H1 (cell line): ENCODE results near the gene C1S. TPM values are rescaled to one million over a fixed set of nuclear protein-coding genes. Genes with fewer than 3 reads are reported as not detected.

Source experiments
- EGR1 ChIP-seq: IDR thresholded peaks from 2 replicates; pipeline ENCODE4 v1.6.1; 2011; ENCODE audit warnings: low read depth, low read length, borderline replicate concordance
- HDAC6 ChIP-seq: IDR thresholded peaks from one replicate; pipeline ENCODE4 v1.7.1; 2012; ENCODE audit warnings: low read depth, mild to moderate bottlenecking, inconsistent platforms, low read length, moderate library complexity
- JUN ChIP-seq: IDR thresholded peaks from 2 replicates; pipeline ENCODE4 v1.6.1; 2011; ENCODE audit warnings: low read depth, mild to moderate bottlenecking, improper control_type of control experiment, low read length
- JUND ChIP-seq: IDR thresholded peaks from 2 replicates; pipeline ENCODE4 v1.6.1; 2011; ENCODE audit warnings: mild to moderate bottlenecking, improper control_type of control experiment, low read length
- PHF8 ChIP-seq: fragments of 200-600 bp; sonication (generic); conservative IDR thresholded peaks from 2 replicates; pipeline ENCODE4 v1.7.1; 2012; ENCODE audit warnings: low read depth, mild to moderate bottlenecking, inconsistent platforms, low read length, moderate library complexity
- RAD21 ChIP-seq, 2 experiments: IDR thresholded peaks in 1 of 2; conservative IDR thresholded peaks in 1 of 2; 2 replicates each; pipeline ENCODE4 v1.6.1; 2011; ENCODE audit warnings: low read depth in 2 of 2, low read length in 2 of 2, improper control_type of control experiment in 1 of 2, inconsistent platforms in 1 of 2, mild to moderate bottlenecking in 1 of 2, moderate library complexity in 1 of 2
- RFX5 ChIP-seq: IDR thresholded peaks from 2 replicates; pipeline ENCODE4 v1.6.1; 2011; ENCODE audit warnings: low read depth, low read length, improper control_type of control experiment, borderline replicate concordance
- SIRT6 ChIP-seq: IDR thresholded peaks from one replicate; pipeline ENCODE4 v1.7.1; 2012; ENCODE audit warnings: low read length, inconsistent platforms
- TAF1 ChIP-seq: IDR thresholded peaks from 2 replicates; pipeline ENCODE4 v1.6.1; 2011; ENCODE audit warnings: mild to moderate bottlenecking, low read depth, low read length
- polyA plus RNA-seq, 7 experiments: library from polyadenylated mRNA; depleted of rRNA in 3 of 7; stranded (reverse) in 5 of 7; unstranded in 2 of 7; fragments of >200 nt in 5 of 7; fragments of 200-250 nt in 2 of 7; gene quantifications; 1 replicate in 5 of 7; 2 replicates in 1 of 7; 4 replicates in 1 of 7; pipeline versions ENCODE4 v1.2.1 to v1.2.3, GENCODE V29; 2011 to 2013; ENCODE audit warnings: missing spikeins in 2 of 7, mixed read lengths in 2 of 7
- total RNA-seq: library from RNA; stranded (reverse); fragmentation: NEBNext Ultra II Directional; extraction: Animal tissue kit (Norgen Biotek cat#: 25700); gene quantifications from 2 replicates; pipeline ENCODE4 v1.2.1, GENCODE V29; 2021
- TF ChIP-seq, protein P1 (sequence below): fragments of 300-600 bp; sonication (generic); IDR thresholded peaks from 2 replicates; pipeline ENCODE4 v1.7.1; 2012; ENCODE audit warnings: low read length, moderate library complexity, mild to moderate bottlenecking, inconsistent platforms; ENCODE audit not compliant: insufficient replicate concordance
- TF ChIP-seq, protein P2 (sequence below): IDR thresholded peaks from 2 replicates; pipeline ENCODE4 v1.6.1; 2011; ENCODE audit warnings: low read length, improper control_type of control experiment

Gene C1S
- total and polyA plus RNA-seq, 2 of the 8 experiments (the other 6 are each of a cell fraction or from before 2014, with no cell fraction given): 4.4 to 7.3 TPM

DNA sequence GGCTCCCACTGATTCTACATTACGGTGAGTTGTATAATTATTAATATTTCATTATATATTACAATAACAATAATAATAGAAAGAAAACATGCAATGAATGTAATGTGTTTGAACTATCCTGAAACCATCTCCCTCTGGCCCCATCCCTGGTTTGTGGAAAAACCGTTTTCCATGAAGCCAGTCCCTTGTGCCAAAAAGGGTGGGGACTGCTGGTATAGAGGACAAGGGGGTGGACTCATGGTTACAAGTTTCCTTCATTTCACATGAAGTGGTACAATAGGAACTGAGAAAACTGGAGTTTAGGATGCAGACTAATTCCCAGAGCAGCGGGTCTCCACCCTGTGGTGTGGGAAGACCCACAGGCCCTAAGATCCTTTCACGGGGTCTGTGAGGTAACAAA, 51.5 kb downstream of the C1S start (continued):
- TF ChIP-seq, protein P1, sequence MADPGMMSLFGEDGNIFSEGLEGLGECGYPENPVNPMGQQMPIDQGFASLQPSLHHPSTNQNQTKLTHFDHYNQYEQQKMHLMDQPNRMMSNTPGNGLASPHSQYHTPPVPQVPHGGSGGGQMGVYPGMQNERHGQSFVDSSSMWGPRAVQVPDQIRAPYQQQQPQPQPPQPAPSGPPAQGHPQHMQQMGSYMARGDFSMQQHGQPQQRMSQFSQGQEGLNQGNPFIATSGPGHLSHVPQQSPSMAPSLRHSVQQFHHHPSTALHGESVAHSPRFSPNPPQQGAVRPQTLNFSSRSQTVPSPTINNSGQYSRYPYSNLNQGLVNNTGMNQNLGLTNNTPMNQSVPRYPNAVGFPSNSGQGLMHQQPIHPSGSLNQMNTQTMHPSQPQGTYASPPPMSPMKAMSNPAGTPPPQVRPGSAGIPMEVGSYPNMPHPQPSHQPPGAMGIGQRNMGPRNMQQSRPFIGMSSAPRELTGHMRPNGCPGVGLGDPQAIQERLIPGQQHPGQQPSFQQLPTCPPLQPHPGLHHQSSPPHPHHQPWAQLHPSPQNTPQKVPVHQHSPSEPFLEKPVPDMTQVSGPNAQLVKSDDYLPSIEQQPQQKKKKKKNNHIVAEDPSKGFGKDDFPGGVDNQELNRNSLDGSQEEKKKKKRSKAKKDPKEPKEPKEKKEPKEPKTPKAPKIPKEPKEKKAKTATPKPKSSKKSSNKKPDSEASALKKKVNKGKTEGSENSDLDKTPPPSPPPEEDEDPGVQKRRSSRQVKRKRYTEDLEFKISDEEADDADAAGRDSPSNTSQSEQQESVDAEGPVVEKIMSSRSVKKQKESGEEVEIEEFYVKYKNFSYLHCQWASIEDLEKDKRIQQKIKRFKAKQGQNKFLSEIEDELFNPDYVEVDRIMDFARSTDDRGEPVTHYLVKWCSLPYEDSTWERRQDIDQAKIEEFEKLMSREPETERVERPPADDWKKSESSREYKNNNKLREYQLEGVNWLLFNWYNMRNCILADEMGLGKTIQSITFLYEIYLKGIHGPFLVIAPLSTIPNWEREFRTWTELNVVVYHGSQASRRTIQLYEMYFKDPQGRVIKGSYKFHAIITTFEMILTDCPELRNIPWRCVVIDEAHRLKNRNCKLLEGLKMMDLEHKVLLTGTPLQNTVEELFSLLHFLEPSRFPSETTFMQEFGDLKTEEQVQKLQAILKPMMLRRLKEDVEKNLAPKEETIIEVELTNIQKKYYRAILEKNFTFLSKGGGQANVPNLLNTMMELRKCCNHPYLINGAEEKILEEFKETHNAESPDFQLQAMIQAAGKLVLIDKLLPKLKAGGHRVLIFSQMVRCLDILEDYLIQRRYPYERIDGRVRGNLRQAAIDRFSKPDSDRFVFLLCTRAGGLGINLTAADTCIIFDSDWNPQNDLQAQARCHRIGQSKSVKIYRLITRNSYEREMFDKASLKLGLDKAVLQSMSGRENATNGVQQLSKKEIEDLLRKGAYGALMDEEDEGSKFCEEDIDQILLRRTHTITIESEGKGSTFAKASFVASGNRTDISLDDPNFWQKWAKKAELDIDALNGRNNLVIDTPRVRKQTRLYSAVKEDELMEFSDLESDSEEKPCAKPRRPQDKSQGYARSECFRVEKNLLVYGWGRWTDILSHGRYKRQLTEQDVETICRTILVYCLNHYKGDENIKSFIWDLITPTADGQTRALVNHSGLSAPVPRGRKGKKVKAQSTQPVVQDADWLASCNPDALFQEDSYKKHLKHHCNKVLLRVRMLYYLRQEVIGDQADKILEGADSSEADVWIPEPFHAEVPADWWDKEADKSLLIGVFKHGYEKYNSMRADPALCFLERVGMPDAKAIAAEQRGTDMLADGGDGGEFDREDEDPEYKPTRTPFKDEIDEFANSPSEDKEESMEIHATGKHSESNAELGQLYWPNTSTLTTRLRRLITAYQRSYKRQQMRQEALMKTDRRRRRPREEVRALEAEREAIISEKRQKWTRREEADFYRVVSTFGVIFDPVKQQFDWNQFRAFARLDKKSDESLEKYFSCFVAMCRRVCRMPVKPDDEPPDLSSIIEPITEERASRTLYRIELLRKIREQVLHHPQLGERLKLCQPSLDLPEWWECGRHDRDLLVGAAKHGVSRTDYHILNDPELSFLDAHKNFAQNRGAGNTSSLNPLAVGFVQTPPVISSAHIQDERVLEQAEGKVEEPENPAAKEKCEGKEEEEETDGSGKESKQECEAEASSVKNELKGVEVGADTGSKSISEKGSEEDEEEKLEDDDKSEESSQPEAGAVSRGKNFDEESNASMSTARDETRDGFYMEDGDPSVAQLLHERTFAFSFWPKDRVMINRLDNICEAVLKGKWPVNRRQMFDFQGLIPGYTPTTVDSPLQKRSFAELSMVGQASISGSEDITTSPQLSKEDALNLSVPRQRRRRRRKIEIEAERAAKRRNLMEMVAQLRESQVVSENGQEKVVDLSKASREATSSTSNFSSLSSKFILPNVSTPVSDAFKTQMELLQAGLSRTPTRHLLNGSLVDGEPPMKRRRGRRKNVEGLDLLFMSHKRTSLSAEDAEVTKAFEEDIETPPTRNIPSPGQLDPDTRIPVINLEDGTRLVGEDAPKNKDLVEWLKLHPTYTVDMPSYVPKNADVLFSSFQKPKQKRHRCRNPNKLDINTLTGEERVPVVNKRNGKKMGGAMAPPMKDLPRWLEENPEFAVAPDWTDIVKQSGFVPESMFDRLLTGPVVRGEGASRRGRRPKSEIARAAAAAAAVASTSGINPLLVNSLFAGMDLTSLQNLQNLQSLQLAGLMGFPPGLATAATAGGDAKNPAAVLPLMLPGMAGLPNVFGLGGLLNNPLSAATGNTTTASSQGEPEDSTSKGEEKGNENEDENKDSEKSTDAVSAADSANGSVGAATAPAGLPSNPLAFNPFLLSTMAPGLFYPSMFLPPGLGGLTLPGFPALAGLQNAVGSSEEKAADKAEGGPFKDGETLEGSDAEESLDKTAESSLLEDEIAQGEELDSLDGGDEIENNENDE: no peak
- no peak for TF ChIP-seq SIRT6
- TF ChIP-seq EGR1: no peak
- no peak for TF ChIP-seq RFX5
- TF ChIP-seq JUND: no peak
- TF ChIP-seq TAF1: no peak
- no peak for TF ChIP-seq RAD21 (IDR thresholded peaks at IDR 0.05 in 1 of 2, conservative IDR thresholded peaks at IDR 0.05 in 1 of 2; ENCODE audit: low read depth in 2 of 2, low read length in 2 of 2)
- no peak for TF ChIP-seq PHF8
- TF ChIP-seq JUN: no peak
- TF ChIP-seq, protein P2, sequence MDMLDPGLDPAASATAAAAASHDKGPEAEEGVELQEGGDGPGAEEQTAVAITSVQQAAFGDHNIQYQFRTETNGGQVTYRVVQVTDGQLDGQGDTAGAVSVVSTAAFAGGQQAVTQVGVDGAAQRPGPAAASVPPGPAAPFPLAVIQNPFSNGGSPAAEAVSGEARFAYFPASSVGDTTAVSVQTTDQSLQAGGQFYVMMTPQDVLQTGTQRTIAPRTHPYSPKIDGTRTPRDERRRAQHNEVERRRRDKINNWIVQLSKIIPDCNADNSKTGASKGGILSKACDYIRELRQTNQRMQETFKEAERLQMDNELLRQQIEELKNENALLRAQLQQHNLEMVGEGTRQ: no peak
- TF ChIP-seq HDAC6: no peak
